Forelimb muscle (tissue), 1 donor: ENCODE results near the gene SPOCK1. TPM values are rescaled to one million over a fixed set of nuclear protein-coding genes. Genes with fewer than 3 reads are reported as not detected.

ENCODE experiments used
- DNase-seq: peaks from one replicate; pipeline ENCODE4 v3.0.0-alpha.2; 2013; ENCODE audit warnings: low read depth
- polyA plus RNA-seq: library from polyadenylated mRNA; unstranded; fragments of 120-200 nt; gene quantifications from one replicate; pipeline ENCODE4 v1.2.1, GENCODE V29; 2013; ENCODE audit not compliant: insufficient read length

SPOCK1 gene
- polyA plus RNA-seq, 1 donor = 3.4 TPM

DNA sequence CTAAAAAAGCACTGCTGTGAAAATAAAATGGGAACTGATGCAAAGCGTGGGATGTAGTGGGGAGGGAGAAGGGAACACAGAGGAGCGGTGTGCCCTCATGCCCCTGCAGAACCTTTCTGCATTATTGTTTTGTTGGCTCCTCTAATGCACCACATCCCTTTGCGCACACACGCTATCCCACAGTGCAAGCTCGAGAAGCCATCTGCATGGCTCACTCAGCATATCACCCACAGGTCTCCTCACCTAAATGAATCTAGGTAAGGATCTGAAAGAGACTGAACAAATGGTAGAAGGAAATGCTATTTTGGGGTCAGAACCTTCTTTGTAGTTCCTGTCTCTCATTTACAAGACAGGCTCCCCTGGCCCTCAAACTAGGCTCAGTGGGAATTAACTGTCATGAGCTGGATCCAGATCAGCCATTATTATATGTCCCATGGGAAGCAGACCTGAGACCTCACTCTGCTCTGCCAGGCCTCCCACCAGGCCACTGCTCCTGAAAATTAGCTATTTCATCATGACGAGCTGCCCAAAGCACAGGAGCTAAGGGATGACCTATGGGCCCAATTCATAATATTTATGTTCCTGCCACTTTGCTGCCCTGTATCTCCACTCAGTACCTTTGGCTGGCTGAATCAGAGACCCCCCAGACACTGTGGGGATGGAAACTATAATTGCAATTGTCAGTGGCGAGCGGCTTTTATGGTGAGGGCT is 169.4 kb downstream of the SPOCK1 start:
- DNase-seq = no peak

DNA sequence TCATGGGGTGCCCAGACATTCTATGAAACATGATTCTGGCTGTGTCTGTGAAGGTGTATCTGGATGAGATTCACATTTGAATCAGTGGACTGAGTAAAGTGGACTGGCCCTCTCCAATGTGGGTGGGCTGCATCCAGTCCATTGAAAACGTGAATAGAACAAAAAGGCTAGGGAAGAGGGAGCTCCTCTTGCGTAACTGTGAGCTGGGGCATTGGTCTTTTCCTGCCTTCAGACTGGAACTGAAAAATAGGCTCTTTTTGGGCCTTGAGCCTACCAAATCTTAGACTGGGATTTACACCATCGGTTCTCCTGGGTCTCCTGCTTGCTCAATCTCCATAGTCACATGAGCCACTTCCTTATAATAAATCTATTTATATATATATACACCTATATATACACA is 170.1 kb downstream of the SPOCK1 start:
- DNase-seq = no peak

DNA sequence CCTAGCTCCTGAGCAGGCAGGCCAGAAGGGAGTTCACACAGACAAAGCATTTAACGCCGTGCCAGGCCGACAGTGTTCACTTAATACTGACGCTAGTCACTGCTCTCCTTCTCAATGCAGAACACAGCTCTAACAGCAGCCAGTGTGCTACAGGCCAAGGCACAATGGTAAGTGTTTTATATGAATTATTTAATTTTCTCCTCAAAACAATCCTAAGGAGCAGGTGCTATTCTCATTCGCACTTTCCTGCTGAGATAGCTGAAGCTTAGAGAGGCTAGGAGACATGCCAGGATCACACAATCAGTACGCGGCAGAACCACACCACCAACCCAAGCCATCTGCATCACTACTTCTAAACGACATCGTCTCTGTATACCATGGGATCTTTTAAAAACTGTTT is 170.7 kb downstream of the SPOCK1 start:
- DNase-seq = no peak

DNA sequence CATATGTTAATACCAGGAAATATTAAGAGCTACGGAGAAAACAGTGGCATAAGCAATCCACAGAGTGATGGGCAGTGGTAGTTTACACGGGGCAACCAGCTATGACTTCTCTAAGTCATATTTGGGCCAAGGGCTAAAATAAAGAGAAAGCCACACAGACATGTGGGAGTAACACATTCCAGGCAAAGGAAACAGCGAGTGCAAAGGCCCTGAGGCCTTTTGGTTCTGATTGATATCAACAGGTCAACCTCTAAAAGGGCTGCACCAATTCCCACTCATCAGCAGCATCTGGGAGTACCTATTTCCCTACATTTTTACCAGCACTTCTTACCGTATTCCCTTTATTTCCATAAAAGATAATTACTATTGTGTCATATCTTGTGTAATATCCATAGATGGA is 173.4 kb downstream of the SPOCK1 start:
- no peak for DNase-seq

DNA sequence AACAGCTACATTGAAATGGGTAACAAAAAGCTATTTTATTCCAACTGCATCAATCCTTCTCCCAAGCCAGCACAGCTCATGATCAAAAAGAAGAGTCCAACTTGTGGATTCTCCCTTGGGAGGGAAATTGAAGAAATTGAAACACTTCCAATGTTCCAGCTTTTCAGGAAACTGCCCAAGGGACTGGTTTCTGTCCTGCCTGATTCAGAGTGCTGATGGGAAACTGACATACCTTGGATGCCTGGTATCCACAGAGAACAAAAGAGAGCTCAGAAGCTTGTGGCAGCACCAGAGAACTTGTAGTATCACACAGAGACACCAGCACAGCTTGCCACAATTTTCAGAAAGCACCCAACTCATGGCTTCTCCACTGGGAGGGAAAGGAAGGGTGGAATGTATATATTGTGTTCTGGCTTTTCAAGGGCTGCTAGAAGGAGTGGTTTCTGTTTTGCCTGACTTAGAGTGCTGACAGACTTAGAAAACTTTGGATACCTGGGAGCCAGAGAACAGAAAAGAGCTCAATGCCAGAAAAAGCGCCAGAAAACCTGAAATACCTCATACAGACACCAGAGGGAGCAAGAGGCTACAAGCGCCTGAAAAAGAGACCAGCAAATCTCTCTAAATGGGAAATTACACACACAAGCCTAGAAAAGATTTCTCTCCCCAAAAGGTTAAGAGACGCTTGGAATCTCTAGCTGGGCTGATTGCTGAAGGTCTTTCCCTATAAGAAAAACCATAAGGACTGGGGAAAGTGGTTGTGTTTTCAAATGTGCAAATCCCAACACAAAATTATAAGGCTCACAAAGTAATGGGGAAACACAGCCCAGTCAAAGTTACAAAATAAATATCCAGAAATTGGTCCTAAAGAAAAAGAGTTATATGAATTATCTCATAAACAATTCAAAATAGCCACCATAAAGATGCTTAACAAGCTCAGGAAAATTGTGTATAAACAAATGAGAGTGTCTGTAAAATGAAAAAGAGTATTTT is 178.8 kb downstream of the SPOCK1 start:
- DNase-seq = peak; percentile 19

DNA sequence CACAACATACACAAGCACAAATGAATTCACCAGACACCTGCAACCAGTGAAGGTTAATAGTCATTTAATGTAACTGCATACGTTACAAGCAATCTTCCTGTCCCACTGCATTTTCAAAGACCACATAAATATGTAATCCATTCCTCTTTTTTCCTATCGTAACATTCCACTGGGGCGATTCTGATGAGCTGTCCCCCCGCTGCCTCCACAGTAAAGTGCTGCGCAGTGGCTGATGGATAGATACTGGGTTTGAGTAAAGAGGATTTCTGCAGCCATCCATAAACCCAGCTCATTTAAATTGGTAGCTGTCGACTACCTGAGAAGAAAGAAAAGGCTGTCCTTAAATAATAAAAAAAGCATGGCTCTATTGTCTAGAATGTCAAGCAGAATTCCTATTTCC is 181.1 kb downstream of the SPOCK1 start:
- DNase-seq = no peak

DNA sequence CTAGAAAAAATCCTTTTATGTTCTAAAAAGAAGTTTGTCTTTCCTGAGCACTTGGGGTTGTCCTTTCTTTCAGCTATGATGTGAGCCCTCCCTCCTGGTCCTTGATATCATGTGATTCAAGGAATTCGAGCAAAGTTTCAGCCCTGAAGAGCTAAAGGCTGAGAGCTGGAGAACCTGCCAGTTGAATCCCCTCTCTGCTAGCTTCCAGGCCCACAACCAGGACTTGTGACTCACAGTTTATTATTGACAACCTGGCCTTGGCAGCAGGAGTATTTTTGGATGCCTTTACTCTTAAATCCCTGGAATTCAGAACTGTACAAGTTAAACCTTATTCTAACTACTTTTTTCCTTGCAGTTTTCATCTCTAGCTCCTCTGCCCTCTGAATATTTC is 182.8 kb downstream of the SPOCK1 start:
- DNase-seq = no peak

DNA sequence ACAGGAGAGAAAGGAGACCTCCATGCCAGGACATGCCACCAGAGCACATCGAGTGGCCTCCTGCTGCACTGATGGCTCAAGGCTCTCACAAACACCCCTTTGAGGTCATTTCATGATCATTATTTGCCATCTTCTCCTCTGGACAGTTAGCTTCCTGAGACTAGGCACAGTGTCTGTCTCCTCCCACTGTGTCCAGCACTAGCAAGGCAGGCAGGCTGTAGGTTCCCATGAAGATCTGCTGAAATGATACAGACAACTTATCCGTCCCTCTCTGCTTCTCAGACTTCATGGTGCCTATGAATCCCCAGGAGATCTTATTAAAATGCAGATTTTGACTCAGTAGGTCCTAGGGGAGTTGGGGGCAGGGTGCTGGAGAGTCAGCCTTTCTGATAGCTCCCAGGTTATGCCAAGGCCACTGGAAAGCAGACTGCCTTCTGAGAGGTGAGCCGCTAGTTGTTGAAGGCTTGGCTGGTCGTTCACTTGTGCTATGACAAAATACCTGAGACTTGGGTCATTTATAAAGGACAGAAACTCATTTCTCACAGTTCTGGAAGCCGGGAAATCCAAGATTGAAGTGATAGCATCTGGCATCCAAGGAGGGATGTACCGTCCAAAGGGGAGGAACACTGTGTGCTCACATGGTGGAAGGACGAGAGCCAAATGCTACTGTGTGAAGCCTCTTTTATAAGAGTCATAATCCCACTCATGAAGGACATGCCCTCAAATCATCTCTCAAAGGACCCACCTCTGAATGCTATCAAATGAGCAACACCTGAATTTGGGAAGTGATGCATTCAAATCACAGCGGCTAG is 183.4 kb downstream of the SPOCK1 start:
- no peak for DNase-seq

DNA sequence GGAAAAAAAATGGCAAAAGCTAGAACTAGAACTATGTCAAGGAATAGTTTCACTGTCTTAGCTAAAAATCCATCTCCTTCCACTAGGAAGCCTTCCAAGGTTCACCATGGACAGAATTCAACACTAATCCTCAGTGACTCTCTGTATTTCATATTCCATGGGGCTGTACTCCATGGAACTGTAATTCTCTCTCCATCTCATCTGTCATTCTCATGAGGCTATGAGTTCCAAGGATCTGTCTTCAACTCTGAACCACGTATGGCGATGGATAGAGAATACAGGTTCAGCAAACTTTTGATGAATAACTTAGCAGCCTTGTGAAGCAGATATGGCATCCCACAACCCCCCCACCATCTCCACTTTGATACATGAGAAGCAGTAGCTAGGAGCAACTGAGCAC is 184.0 kb downstream of the SPOCK1 start:
- no peak for DNase-seq

DNA sequence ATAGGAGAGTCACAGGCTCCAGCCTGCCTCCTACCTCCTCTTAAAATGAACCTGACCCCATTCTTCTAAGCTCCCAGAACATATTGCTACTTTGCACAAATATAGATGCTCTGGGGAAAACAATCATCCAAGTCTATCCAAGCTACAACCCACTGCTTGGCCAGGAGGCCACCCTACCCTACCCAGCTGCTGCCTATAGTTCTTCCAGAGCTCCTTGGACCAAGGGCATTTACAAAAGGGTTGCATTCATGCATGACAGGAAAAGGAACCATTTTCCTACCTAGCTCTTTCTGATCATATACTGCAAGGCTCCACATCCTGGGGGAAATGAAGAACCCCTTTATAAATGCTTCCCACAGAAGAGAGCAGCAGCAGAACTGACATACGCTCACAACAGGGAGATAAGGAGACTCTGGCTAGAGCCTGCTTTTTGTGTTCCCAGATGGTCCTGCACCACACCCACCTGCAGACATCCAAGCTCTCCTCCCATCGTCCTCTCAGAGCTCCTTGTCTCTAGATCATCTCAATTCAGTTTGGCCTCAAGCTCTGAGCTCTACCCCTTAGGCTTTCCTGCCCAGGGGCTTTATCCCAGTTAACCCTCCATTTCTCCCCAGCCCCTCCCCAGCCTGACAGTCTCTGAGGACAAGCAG is 185.5 kb downstream of the SPOCK1 start:
- DNase-seq = no peak

DNA sequence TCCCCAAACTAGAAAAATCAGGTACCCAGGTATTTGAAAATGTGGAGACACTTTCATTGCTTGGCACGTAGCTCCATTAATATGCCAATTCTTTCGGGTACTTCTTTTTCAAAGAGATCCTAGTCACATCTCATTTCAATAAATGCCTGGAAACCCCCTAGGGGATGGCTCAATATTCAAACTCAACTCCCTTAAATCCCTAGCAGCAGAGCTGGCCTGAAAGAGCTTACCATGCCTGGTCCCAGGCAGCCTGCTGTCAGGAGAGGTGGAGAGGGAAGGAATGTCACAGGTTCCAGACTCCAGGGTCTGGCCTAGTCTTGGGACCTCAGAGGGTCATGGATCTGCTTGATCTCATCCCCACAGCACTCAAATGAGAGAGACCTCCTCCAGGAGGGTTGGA is 187.1 kb downstream of the SPOCK1 start:
- no peak for DNase-seq

DNA sequence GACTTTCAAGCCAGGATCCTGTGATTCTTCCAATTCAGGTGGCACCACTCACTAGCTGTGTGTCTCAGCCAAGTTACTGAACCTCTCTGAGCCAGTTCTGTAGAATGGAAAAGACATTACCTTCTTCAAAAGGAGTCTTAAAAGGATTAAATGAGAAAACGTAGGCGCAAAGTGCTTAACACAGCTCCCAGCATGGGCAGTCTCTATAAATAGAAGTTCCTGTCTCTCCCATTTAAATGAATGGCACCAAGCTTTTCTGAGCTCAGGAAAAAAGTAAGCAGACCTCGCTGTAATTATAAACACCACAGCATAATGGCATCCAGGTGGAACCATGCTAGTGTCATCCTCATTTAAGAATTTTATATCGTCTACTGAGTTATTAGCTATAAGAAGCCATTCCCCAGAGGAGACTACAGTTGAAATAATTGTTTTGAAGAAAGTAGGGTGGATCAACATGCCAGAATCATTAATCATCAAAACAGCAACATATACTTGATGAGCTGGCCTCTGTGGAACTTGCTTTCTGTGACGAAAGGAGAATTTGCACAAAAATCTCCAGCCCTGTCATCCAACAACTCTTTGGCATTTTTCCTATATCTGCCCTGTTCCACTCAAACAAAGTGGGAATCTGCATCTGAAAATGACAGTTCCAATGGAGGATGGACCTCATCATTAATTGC is 188.9 kb downstream of the SPOCK1 start:
- no peak for DNase-seq

DNA sequence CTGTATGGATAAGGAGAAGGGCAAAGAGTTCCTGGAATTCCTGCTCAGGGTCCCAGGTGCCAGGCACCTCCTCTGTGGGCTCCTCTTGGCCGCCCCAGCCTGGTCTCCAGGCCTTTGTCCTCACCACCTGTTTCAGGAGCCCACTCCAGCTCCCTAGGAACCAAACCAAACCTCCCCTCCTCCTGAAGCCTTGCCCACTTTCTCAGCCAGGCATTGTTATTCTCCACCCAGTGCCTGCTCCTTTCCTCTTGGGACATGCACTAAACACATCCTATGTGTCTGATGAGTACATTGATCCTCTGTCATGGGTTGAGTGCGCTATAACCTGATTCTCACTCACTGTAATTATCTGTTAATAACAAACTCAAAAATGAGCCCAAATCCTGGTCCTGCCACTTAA is 189.8 kb downstream of the SPOCK1 start:
- no peak for DNase-seq

DNA sequence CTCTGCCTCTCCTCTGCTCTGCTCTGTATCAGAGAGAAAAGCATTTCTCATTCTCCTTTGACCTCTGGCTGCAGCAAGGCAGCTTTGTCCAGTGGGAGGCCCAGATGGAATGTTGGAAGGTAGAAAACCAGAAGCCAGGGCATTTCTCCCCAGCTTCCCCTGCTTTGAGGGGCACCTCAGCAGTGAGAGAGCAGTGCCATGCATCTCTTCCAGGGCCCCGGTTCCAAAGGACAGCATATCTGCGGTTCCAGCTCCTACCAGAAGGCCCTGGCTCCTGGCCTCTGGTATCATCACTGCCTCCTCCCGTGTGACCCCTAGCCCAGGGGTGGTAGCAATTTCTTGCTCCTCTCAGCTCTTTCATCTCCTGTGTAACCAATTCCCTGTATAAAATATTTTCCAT is 190.8 kb downstream of the SPOCK1 start:
- DNase-seq = no peak

DNA sequence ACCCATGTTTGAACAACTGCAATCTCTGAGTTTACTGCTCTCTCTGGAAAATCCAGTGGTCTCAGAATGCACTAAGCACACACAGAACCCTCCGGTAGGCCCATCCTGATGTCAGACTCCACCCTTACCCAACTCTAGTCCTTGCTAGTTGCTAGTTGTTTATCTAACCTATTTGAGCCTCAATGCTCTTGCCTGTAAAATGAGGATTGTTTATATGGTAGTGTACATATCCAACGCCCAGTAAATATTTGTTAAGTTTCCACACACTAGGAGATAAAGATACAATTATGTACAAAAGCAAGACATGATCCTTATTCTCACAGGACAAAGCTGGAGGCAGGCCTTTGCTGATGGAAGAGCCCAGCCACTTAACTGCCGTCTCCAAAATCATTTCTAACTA is 192.2 kb downstream of the SPOCK1 start:
- no peak for DNase-seq

DNA sequence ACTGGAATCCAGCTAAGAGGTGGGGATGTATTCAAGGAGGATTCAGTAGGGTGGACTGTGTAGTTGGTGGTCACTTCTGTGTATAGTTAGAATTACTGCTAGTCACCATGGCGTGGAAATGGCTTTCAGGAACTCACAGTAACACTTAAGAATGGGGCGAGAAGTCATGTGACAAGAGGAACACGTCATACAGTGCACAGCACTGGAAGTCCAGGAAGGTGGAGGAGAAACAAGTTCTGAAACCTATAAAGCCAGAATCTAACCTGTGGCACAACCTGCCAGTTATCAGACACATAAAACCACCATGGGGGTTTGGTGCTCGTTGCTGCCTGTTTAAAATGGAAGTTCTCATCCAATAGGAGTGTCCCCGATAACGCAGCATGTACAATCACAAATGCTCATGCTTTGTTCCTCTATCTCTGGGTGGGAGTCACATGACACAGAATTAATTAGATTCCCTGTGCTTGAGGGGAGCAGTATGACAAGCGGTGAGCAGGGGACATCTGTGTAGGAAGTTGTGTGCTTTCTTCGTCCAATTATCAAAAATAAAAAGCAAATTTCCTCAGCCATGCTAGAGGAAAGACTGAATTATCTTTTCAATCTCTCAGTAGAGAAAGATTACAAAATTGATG is 193.0 kb downstream of the SPOCK1 start:
- no peak for DNase-seq

DNA sequence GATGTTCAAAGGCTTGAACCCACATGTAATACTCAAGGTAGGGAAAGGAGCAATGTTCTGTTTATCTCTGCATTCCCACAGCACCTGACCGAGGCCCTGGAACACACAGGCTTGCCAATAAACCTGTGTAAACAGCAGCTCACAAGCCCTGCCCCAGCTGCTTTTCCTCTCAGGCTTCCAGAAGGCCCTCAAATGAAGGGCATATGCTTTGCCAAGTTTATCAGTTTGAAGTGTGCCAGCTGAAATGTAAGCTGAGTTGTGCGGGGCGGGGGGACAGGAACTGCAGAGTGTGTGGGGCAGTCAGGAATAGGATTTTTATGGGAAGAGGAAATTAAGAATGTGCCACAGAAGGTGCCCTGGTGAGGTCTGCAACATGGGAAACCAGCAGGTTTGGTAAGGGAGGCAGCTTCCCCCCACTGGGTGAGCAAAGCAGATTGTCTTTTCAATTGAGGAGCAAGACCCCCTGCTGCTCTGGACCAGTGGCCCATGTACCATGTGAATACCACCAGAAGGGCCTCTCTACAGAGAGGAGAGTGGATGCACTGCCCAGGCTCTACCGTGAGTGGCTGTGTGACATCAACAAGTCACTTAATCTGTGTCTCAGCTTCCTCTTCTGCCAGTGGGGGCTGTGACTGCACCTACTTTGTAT is 194.8 kb downstream of the SPOCK1 start:
- DNase-seq = no peak

DNA sequence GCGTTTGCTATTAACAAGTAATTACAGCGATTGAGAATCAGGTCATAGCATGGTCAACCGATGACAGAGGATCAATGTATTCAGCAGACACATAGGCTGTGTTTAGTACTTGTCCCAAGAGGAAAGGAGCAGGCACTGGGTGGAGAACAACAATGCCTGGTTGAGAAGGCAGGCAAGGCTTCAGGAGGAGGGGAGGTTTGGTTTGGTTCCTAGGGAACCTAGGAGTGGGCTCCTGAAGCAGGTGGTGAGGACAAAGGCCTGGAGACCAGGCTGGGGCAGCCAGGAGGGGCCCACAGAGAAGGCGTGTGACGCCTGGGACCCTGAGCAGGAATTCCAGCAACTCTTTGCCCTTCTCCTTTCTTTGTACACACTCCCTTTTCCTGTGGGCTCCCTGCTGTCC is 195.6 kb downstream of the SPOCK1 start:
- no peak for DNase-seq

DNA sequence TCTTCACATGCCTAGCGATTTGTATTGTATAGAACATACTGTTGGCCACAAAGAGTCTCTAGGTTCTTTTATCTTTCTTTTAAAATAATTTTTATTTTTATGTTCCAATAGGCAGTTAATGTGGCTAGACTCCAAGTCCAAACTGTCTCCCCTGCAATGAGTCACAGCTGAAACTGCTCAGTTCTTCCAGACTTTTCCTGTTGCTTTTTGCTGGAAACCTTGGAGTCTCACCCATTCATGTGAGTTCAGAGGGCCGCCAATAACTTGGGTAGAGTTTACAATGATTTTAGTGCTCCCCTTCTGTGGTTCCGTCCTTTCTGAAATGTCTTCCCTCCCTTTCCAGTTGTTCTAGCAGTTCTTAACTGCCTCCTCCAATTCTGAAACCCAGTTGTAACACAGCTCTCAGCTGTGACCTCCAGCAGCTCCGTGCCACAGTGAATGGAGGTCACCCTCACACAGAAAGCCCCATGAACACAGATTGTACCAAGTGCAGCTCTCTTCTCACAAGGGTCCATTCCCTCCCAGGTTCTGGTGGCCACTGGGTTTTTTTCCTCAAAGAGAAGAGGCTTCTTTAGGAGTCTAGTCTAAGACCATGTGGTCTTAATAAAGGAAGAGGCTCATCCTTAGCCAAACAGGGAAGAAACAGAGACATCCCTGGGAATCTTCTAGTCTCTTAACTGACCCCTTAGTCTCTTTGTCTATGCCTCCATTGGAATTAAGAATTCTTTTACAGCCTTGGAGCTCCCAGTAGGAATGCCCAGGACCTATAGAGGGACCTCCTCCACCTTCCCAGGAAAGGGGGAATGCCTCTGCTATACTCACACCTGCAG is 198.5 kb downstream of the SPOCK1 start:
- no peak for DNase-seq
